ENCODE measurements around the gene RAD51. TPM values are rescaled to one million over a fixed set of nuclear protein-coding genes. Genes with fewer than 3 reads are reported as not detected.
A peak's percentile ranks its signal among the peaks of the same experiment; 100 is the strongest.

Gene RAD51
- total RNA-seq, 1 donor from 2014 or later = 4.1 TPM

GRCh38 chr15:40751745-40752144 lies 56.8 kb downstream of the RAD51 start:
- H3K36me3 Mint-ChIP-seq (ENCODE audit: low read depth) = peaks cover 42% of the 10 kb centered on the region
- no peak overlapping the region for H3K4me3 Mint-ChIP-seq
- TF ChIP-seq, protein P1, sequence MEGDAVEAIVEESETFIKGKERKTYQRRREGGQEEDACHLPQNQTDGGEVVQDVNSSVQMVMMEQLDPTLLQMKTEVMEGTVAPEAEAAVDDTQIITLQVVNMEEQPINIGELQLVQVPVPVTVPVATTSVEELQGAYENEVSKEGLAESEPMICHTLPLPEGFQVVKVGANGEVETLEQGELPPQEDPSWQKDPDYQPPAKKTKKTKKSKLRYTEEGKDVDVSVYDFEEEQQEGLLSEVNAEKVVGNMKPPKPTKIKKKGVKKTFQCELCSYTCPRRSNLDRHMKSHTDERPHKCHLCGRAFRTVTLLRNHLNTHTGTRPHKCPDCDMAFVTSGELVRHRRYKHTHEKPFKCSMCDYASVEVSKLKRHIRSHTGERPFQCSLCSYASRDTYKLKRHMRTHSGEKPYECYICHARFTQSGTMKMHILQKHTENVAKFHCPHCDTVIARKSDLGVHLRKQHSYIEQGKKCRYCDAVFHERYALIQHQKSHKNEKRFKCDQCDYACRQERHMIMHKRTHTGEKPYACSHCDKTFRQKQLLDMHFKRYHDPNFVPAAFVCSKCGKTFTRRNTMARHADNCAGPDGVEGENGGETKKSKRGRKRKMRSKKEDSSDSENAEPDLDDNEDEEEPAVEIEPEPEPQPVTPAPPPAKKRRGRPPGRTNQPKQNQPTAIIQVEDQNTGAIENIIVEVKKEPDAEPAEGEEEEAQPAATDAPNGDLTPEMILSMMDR (IDR thresholded peaks at IDR 0.05) = no peak
- ChIA-PET CTCF (interaction anchor here (1.6 kb wide), 1 partner anchor 31 kb away, joined by 5 read pairs; no protein-coding TSS in a partner anchor), POLR2A (no interaction called here)
- H3K27me3 Mint-ChIP-seq = no peaks in the 10 kb centered on the region
- ATAC-seq (ENCODE audit: low read depth) = no peak
- intact Hi-C loops (cut with micrococcal nuclease) = no loop called here
- H3K9me3 Mint-ChIP-seq = no peaks in the 10 kb centered on the region
- no peak overlapping the region for H3K27ac Mint-ChIP-seq
- DNase-seq = no peak
- H3K4me1 Mint-ChIP-seq = peaks cover 23% of the 10 kb centered on the region

GRCh38 chr15:40754574-40754882 lies 59.6 kb downstream of the RAD51 start:
- peaks cover 25% of the 10 kb centered on the region for H3K4me1 Mint-ChIP-seq
- intact Hi-C loops (cut with micrococcal nuclease) = loop anchor here (2.0 kb wide), 1 partner anchor 28 kb away; no protein-coding TSS in a partner anchor
- H3K36me3 Mint-ChIP-seq (ENCODE audit: low read depth) = peaks cover 30% of the 10 kb centered on the region
- ChIA-PET POLR2A (interaction anchor here (0.6 to 1.0 kb wide), 2 partner anchors 28 to 190 kb away, joined by 3 to 5 read pairs; partner anchors contain the start of gene CCDC32), CTCF (interaction anchor here (1.0 kb wide), 1 partner anchor 28 kb away, joined by 3 read pairs; no protein-coding TSS in a partner anchor)
- H3K27ac Mint-ChIP-seq = peak overlapping the region; percentile 91
- H3K4me3 Mint-ChIP-seq = peak overlapping the region; percentile 90
- TF ChIP-seq, protein P1 (IDR thresholded peaks at IDR 0.05) = no peak
- DNase-seq (no peak), ATAC-seq (ENCODE audit: low read depth) (peak; percentile 3)
- no peaks in the 10 kb centered on the region for H3K27me3 Mint-ChIP-seq
- H3K9me3 Mint-ChIP-seq = no peaks in the 10 kb centered on the region

GRCh38 chr15:40754883-40755811 lies 60.2 kb downstream of the RAD51 start, which contains the start of gene RMDN3:
Gene RMDN3, minus strand, starts transcription at chr15:40755254. Its CDS starts 471 bp downstream, at chr15:40754783.
- ATAC-seq (ENCODE audit: low read depth) (peak; percentile 97), DNase-seq (peak; percentile 93)
- Mint-ChIP-seq H3K27me3 (no peaks in the 10 kb centered on the region), H3K27ac (peak within 1 kb of the TSS; percentile 91), H3K36me3 (ENCODE audit: low read depth) (peaks cover 27% of the 10 kb centered on the region), H3K4me1 (peaks cover 25% of the 10 kb centered on the region), H3K4me3 (peak within 1 kb of the TSS; percentile 90), H3K9me3 (no peaks in the 10 kb centered on the region)
- ChIA-PET POLR2A (interaction anchor here (0.6 to 6.2 kb wide), 3 partner anchors 15 to 190 kb away, joined by 3 to 30 read pairs (median 5); partner anchors contain the start of genes C15orf62 and CCDC32), CTCF (interaction anchor here (1.0 to 2.0 kb wide), 2 partner anchors 14 to 28 kb away, joined by 3 to 5 read pairs; partner anchors contain the start of gene C15orf62)
- intact Hi-C loops (cut with micrococcal nuclease) = loop anchor here (1.0 to 2.0 kb wide), 6 partner anchors 9 to 139 kb away; partner anchors contain the start of genes C15orf62, DNAJC17, GCHFR and VPS18
- TF ChIP-seq, protein P1 (IDR thresholded peaks at IDR 0.05) = no peak

- DNase-seq (no peak), ATAC-seq (ENCODE audit: low read depth) (no peak)
- Mint-ChIP-seq H3K36me3 (ENCODE audit: low read depth) (peaks cover 22% of the 10 kb centered on the region), H3K27me3 (no peaks in the 10 kb centered on the region), H3K4me3 (peak overlapping the region; percentile 90), H3K4me1 (peaks cover 25% of the 10 kb centered on the region), H3K27ac (peak overlapping the region; percentile 91), H3K9me3 (no peaks in the 10 kb centered on the region)
- intact Hi-C loops (cut with micrococcal nuclease) = loop anchor here (1.0 to 2.0 kb wide), 6 partner anchors 8 to 138 kb away; partner anchors contain the start of genes C15orf62, DNAJC17, GCHFR and VPS18
- TF ChIP-seq, protein P1 (IDR thresholded peaks at IDR 0.05) = no peak
- POLR2A ChIA-PET = interaction anchor here (0.6 to 6.2 kb wide), 3 partner anchors 14 to 197 kb away, joined by 5 to 30 read pairs (median 5); partner anchors contain the start of genes C15orf62 and CHAC1
- CTCF ChIA-PET = interaction anchor here (1.3 to 2.0 kb wide), 2 partner anchors 13 to 26 kb away, joined by 5 to 7 read pairs; partner anchors contain the start of gene C15orf62
Observed at GRCh38 chr15:40755812-40756208, 60.8 kb downstream of the RAD51 start.

All from activated B cell treated with CpG ODN at 0.5 μM for 24 hours (primary cell).